NCI-H748 (cell line): Measurements from ENCODE around the gene VARS1.
A peak's percentile ranks its signal among the peaks of the same experiment; 100 is the strongest.
"Not testable (repeated sequence)": the region's sequence is repeated elsewhere in the genome, so short reads cannot be mapped to it uniquely, and the experiment has no call there.

ENCODE experiments used
- DNase-seq: peaks from one replicate; lab custom pipeline; 2025; ENCODE audit not compliant: unreplicated experiment; lab: John Stamatoyannopoulos, UW

VARS1 gene

GRCh38 chr6:31795616-31796298 is at the start of gene VARS1:
Gene VARS1, minus strand, starts transcription at chr6:31795752. Its CDS starts 535 bp downstream, at chr6:31795217.
- DNase-seq = peak; percentile 96

- no peak for DNase-seq
These were observed 49.0 kb upstream of the VARS1 start for GRCh38 chr6:31844507-31844906.

GRCh38 chr6:31842053-31842452 is 46.5 kb upstream of the VARS1 start:
- no peak for DNase-seq

- not testable (repeated sequence) for DNase-seq
These were observed 44.2 kb upstream of the VARS1 start for GRCh38 chr6:31839779-31840126.

GRCh38 chr6:31838968-31839367 is 43.4 kb upstream of the VARS1 start:
- DNase-seq = no peak

GRCh38 chr6:31838114-31838553 is 42.6 kb upstream of the VARS1 start:
- not testable (repeated sequence) for DNase-seq

- no peak for DNase-seq
These were observed 42.0 kb upstream of the VARS1 start for GRCh38 chr6:31837369-31838113.

GRCh38 chr6:31836474-31837368 is 41.2 kb upstream of the VARS1 start:
- no peak for DNase-seq

GRCh38 chr6:31836047-31836473 is 40.5 kb upstream of the VARS1 start:
- peak; percentile 49 for DNase-seq

GRCh38 chr6:31834367-31835250 is 39.1 kb upstream of the VARS1 start:
- DNase-seq = peak; percentile 98

- no peak for DNase-seq
These were observed 36.0 kb upstream of the VARS1 start for GRCh38 chr6:31831350-31832215.

- no peak for DNase-seq
These were observed 35.4 kb upstream of the VARS1 start for GRCh38 chr6:31830886-31831335.

GRCh38 chr6:31829633-31830283 is 34.2 kb upstream of the VARS1 start:
- peak; percentile 66 for DNase-seq

- peak; percentile 100 for DNase-seq
These were observed 31.9 kb upstream of the VARS1 start, which contains the start of gene HSPA1B for GRCh38 chr6:31827286-31828079. Gene HSPA1B, plus strand, starts transcription at chr6:31827738. Its CDS starts 213 bp downstream, at chr6:31827951.

- no peak for DNase-seq
These were observed 31.3 kb upstream of the VARS1 start for GRCh38 chr6:31826793-31827285.

GRCh38 chr6:31825553-31825952 is 30.0 kb upstream of the VARS1 start:
- DNase-seq = no peak

GRCh38 chr6:31823592-31824196 is 28.1 kb upstream of the VARS1 start:
- DNase-seq = not testable (repeated sequence)
